Measurements from ENCODE around the gene CYBRD1. TPM values are rescaled to one million over a fixed set of nuclear protein-coding genes. Genes with fewer than 3 reads are reported as not detected.

The CYBRD1 gene
- total RNA-seq, 1 donor from 2014 or later = 14.5 TPM

DNA sequence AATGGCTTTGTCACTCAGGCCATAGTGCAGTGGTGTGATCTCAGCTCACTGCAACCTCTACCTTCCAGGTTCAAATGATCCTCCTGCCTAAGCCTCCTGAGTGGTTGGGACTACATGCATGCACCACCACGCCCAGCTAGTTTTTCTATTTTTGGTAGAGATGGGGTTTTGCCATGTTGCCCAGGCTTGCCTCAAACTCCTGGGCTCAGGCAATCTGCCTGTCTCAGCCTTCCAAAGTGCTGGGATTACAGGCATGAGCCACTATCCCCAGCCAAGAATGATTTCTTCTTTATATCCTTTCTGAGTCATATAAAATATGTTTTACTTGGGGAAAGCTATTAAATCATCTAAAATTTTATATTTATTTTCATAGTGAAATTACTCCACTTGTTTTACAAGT, 61.3 kb downstream of the CYBRD1 start:
- peak; percentile 40 for DNase-seq (ENCODE audit: low read depth)
- no peak for FAIRE-seq
- H3K27me3 ChIP-seq (ENCODE audit: control insufficient read depth, insufficient read depth, low read length) = no peaks in the 10 kb centered on the region
- no peaks in the 10 kb centered on the region for H3K36me3 ChIP-seq (ENCODE audit: control insufficient read depth, insufficient read depth, low read length)
- no peak overlapping the region for H3K4me3 ChIP-seq (ENCODE audit: low read depth, low read length)
- TF ChIP-seq, protein P1, sequence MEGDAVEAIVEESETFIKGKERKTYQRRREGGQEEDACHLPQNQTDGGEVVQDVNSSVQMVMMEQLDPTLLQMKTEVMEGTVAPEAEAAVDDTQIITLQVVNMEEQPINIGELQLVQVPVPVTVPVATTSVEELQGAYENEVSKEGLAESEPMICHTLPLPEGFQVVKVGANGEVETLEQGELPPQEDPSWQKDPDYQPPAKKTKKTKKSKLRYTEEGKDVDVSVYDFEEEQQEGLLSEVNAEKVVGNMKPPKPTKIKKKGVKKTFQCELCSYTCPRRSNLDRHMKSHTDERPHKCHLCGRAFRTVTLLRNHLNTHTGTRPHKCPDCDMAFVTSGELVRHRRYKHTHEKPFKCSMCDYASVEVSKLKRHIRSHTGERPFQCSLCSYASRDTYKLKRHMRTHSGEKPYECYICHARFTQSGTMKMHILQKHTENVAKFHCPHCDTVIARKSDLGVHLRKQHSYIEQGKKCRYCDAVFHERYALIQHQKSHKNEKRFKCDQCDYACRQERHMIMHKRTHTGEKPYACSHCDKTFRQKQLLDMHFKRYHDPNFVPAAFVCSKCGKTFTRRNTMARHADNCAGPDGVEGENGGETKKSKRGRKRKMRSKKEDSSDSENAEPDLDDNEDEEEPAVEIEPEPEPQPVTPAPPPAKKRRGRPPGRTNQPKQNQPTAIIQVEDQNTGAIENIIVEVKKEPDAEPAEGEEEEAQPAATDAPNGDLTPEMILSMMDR (IDR thresholded peaks at IDR 0.05; ENCODE audit: insufficient read depth, low read length, severe bottlenecking) = no peak

DNA sequence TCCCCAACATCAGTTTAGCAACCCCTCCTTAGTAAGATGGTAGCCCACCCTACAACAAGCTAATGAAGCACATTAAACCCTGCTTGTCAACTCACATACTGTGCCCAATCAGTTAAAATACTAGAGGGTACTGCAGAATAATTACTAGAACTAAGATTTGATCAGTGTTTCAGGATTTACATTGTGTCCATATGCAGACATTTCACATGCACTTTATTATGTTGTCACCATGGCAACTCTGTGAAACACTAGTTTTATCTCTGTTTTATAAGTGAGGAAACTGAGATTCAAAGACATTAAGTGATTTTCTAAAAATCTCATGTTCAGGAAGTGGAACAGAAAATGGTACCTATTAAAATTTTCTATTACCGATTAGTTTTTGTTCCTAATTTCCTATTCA, 61.7 kb downstream of the CYBRD1 start:
- Histone ChIP-seq H3K27me3 (ENCODE audit: control insufficient read depth, insufficient read depth, low read length) (no peaks in the 10 kb centered on the region), H3K36me3 (ENCODE audit: control insufficient read depth, insufficient read depth, low read length) (no peaks in the 10 kb centered on the region), H3K4me3 (ENCODE audit: low read depth, low read length) (no peak overlapping the region)
- TF ChIP-seq, protein P1 (IDR thresholded peaks at IDR 0.05; ENCODE audit: insufficient read depth, low read length, severe bottlenecking) = no peak
- FAIRE-seq = no peak
- no peak for DNase-seq (ENCODE audit: low read depth)

- no peaks in the 10 kb centered on the region for H3K36me3 ChIP-seq (ENCODE audit: control insufficient read depth, insufficient read depth, low read length)
- no peaks in the 10 kb centered on the region for H3K27me3 ChIP-seq (ENCODE audit: control insufficient read depth, insufficient read depth, low read length)
- no peak for DNase-seq (ENCODE audit: low read depth)
- FAIRE-seq = no peak
- no peak overlapping the region for H3K4me3 ChIP-seq (ENCODE audit: low read depth, low read length)
- TF ChIP-seq, protein P1 (IDR thresholded peaks at IDR 0.05; ENCODE audit: insufficient read depth, low read length, severe bottlenecking) = no peak
These were observed 64.9 kb downstream of the CYBRD1 start for GRCh38 chr2:171587132-171587531.

DNA sequence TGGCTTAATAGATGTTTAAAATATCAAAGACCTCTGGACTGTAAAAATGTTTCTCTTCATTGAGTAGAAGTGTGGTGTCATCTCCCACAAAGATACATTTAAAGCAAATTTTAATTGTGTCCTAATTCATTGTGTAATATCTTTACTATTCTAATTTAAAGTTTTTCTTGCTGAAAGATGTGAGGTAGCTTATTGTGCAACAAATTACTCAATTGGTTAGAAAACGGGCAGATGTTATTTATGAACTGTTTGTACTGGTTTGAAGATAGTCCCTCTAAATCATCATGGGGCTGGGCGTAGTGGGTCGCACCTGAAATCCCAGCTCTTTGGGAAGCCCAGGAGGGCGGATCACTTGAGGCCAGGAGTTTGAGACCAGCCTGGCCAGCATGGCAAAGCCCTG, 65.3 kb downstream of the CYBRD1 start:
- FAIRE-seq (no peak), DNase-seq (ENCODE audit: low read depth) (no peak)
- no peaks in the 10 kb centered on the region for H3K36me3 ChIP-seq (ENCODE audit: control insufficient read depth, insufficient read depth, low read length)
- no peaks in the 10 kb centered on the region for H3K27me3 ChIP-seq (ENCODE audit: control insufficient read depth, insufficient read depth, low read length)
- no peak overlapping the region for H3K4me3 ChIP-seq (ENCODE audit: low read depth, low read length)
- TF ChIP-seq, protein P1 (IDR thresholded peaks at IDR 0.05; ENCODE audit: insufficient read depth, low read length, severe bottlenecking) = no peak

GRCh38 chr2:171590116-171590515, 67.8 kb downstream of the CYBRD1 start:
- no peaks in the 10 kb centered on the region for H3K27me3 ChIP-seq (ENCODE audit: control insufficient read depth, insufficient read depth, low read length)
- FAIRE-seq = no peak
- DNase-seq (ENCODE audit: low read depth) = no peak
- no peak overlapping the region for H3K4me3 ChIP-seq (ENCODE audit: low read depth, low read length)
- H3K36me3 ChIP-seq (ENCODE audit: control insufficient read depth, insufficient read depth, low read length) = no peaks in the 10 kb centered on the region
- TF ChIP-seq, protein P1 (IDR thresholded peaks at IDR 0.05; ENCODE audit: insufficient read depth, low read length, severe bottlenecking) = no peak

DNA sequence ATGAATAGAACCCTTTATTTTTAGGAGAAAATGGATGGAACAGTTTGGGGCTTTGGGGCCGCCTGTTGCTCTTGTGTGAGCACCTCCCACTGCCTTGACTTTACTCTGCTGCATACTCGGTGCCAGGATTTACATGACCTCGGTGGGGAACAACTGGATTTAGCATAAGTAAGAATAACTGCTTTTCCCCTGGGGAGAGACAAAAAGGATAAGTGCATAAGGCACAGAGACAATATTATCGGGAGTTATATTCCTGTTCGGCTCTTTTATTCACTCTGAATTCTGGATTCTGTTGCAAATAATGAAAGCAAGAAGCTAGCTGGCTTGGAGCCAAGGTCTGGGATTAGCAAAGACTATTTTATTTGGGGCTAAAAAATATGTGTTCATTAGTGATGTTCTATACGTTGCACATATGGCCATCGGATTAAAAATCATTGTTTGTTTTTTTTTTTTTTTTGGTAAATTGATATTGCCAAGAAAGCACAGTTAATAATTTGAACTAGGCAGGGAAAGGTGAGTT, 69.8 kb downstream of the CYBRD1 start:
- FAIRE-seq (no peak), DNase-seq (ENCODE audit: low read depth) (no peak)
- no peaks in the 10 kb centered on the region for H3K36me3 ChIP-seq (ENCODE audit: control insufficient read depth, insufficient read depth, low read length)
- TF ChIP-seq, protein P1 (IDR thresholded peaks at IDR 0.05; ENCODE audit: insufficient read depth, low read length, severe bottlenecking) = no peak
- no peaks in the 10 kb centered on the region for H3K27me3 ChIP-seq (ENCODE audit: control insufficient read depth, insufficient read depth, low read length)
- H3K4me3 ChIP-seq (ENCODE audit: low read depth, low read length) = no peak overlapping the region

Data from bronchial epithelial cell (primary cell).